Bronchial epithelial cell (primary cell): Measurements from ENCODE around the gene SEC14L1. TPM values are rescaled to one million over a fixed set of nuclear protein-coding genes. Genes with fewer than 3 reads are reported as not detected.

ENCODE experiments used
- DNase-seq: peaks from one replicate; pipeline ENCODE4 v3.0.0-alpha.2; 2010; ENCODE audit warnings: low read depth
- FAIRE-seq: peaks from 2 replicates; lab custom pipeline; 2011; peaks lifted over from hg19 to GRCh38; lab: Jason Lieb, UNC
- H3K27me3 ChIP-seq: 2 replicates; pipeline ENCODE4 v1.5.1; 2011; ENCODE audit warnings: low read length; ENCODE audit not compliant: control insufficient read depth, insufficient read depth
- H3K36me3 ChIP-seq: 2 replicates; pipeline ENCODE4 v1.5.1; 2011; ENCODE audit warnings: low read length; ENCODE audit not compliant: control insufficient read depth, insufficient read depth
- H3K4me3 ChIP-seq: 2 replicates; pipeline ENCODE4 v1.5.1; 2011; ENCODE audit warnings: mild to moderate bottlenecking, low read depth, low read length, control low read depth
- total RNA-seq: library from RNA; depleted of rRNA; stranded (reverse); fragments of >200 nt; gene quantifications from 2 replicates; pipeline ENCODE4 v1.2.1, GENCODE V29; 2014
- TF ChIP-seq, protein P1 (sequence below): IDR thresholded peaks from 2 replicates; pipeline ENCODE4 v1.5.1; 2011; ENCODE audit warnings: mild to moderate bottlenecking, moderate library complexity, low read length, control low read depth, inconsistent platforms; ENCODE audit not compliant: insufficient read depth, severe bottlenecking

Gene SEC14L1
- total RNA-seq, 1 donor from 2014 or later: 21.6 TPM

- TF ChIP-seq, protein P1, sequence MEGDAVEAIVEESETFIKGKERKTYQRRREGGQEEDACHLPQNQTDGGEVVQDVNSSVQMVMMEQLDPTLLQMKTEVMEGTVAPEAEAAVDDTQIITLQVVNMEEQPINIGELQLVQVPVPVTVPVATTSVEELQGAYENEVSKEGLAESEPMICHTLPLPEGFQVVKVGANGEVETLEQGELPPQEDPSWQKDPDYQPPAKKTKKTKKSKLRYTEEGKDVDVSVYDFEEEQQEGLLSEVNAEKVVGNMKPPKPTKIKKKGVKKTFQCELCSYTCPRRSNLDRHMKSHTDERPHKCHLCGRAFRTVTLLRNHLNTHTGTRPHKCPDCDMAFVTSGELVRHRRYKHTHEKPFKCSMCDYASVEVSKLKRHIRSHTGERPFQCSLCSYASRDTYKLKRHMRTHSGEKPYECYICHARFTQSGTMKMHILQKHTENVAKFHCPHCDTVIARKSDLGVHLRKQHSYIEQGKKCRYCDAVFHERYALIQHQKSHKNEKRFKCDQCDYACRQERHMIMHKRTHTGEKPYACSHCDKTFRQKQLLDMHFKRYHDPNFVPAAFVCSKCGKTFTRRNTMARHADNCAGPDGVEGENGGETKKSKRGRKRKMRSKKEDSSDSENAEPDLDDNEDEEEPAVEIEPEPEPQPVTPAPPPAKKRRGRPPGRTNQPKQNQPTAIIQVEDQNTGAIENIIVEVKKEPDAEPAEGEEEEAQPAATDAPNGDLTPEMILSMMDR: no peak
- no peak overlapping the region for H3K4me3 ChIP-seq
- no peaks in the 10 kb centered on the region for H3K36me3 ChIP-seq
- FAIRE-seq (no peak), DNase-seq (no peak)
- H3K27me3 ChIP-seq: no peaks in the 10 kb centered on the region
Observed at GRCh38 chr17:77227461-77228240, 86.9 kb downstream of the SEC14L1 start.

- Histone ChIP-seq H3K36me3 (no peaks in the 10 kb centered on the region), H3K4me3 (no peak overlapping the region), H3K27me3 (no peaks in the 10 kb centered on the region)
- FAIRE-seq (no peak), DNase-seq (no peak)
- TF ChIP-seq, protein P1: no peak
Observed at GRCh38 chr17:77228241-77228752, 87.5 kb downstream of the SEC14L1 start.

GRCh38 chr17:77228816-77229215 is 88.0 kb downstream of the SEC14L1 start:
- no peak for FAIRE-seq
- DNase-seq: no peak
- TF ChIP-seq, protein P1: no peak
- no peaks in the 10 kb centered on the region for H3K36me3 ChIP-seq
- no peak overlapping the region for H3K4me3 ChIP-seq
- H3K27me3 ChIP-seq: no peaks in the 10 kb centered on the region

- FAIRE-seq: no peak
- Histone ChIP-seq H3K27me3 (no peaks in the 10 kb centered on the region), H3K36me3 (no peaks in the 10 kb centered on the region), H3K4me3 (no peak overlapping the region)
- TF ChIP-seq, protein P1: no peak
- no peak for DNase-seq
Observed at GRCh38 chr17:77229786-77230435, 89.1 kb downstream of the SEC14L1 start.

DNA sequence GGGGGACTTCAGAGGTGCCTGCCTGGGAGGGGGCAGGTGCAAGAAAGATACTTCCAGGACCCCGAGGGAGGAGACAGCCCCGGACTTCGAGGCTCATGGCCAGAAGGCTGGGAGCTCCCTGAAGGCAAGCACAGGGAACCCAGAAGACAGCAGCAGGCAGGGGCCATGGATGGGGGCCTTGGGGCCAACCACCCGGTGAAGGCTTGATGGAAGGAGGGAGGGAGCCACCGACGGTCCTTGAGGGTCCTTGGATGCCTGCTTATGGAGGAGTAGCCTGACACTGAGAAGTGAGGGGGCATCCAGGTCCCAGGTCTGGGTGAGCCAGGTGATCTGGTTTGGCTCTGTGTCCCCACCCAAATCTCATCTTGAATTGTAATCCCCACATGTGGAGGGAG is 89.7 kb downstream of the SEC14L1 start:
- Histone ChIP-seq H3K36me3 (no peaks in the 10 kb centered on the region), H3K4me3 (no peak overlapping the region), H3K27me3 (no peaks in the 10 kb centered on the region)
- DNase-seq (no peak), FAIRE-seq (no peak)
- TF ChIP-seq, protein P1: no peak
